Right cardiac atrium (tissue), 5 donors: ENCODE measurements around the gene DHX40. TPM values are rescaled to one million over a fixed set of nuclear protein-coding genes. Genes with fewer than 3 reads are reported as not detected.
"Not testable (repeated sequence)": the region's sequence is repeated elsewhere in the genome, so short reads cannot be mapped to it uniquely, and the experiment has no call there.

ENCODE experiments used
- ATAC-seq, 2 donors: fragments of 200-7000 bp; cut with Tn5 transposase; one replicate each; pipeline versions ENCODE4 v1.8.0 to v1.9.1; 2020; ENCODE audit warnings: moderate library complexity in 2 of 2, mild to moderate bottlenecking in 1 of 2
- DNase-seq, 3 donors: peaks; one replicate each; pipeline ENCODE4 v3.0.0-alpha.2; 2020
- H3K27ac ChIP-seq: one replicate; pipeline ENCODE4 v1.5.1; 2013; ENCODE audit warnings: mild to moderate bottlenecking, low read length, control low read depth, moderate library complexity
- H3K27me3 ChIP-seq: one replicate; pipeline ENCODE4 v1.6.1; 2013; ENCODE audit not compliant: control insufficient read depth, insufficient read depth
- H3K4me1 ChIP-seq: one replicate; pipeline ENCODE4 v1.6.1; 2013; ENCODE audit warnings: low read length; ENCODE audit not compliant: control insufficient read depth, insufficient read depth
- H3K4me3 ChIP-seq: one replicate; pipeline ENCODE4 v1.5.1; 2013; ENCODE audit warnings: low read length, control low read depth
- H3K9me3 ChIP-seq: one replicate; pipeline ENCODE4 v1.6.1; 2013; ENCODE audit warnings: low read length; ENCODE audit not compliant: control insufficient read depth
- WGBS: extraction: QIAGEN DNeasy Blood & Tissue Kit; methylation state at CpG from one replicate; pipeline ENCODE4 v1.1.7; 2013; 5-methylcytosine and 5-hydroxymethylcytosine counted together
- intact Hi-C, 4 donors: fragments of 100-400 bp; cut with DNase I; formaldehyde crosslinking; loops; one replicate each; pipeline versions ENCODE4 v1.11.0 to v1.14.0; 2022 to 2023
- polyA plus RNA-seq: library from polyadenylated mRNA; stranded (reverse); fragments of 200-250 nt; gene quantifications from one replicate; pipeline ENCODE4 v1.2.3, GENCODE V29; 2013
- total RNA-seq, 4 donors: library from RNA; stranded (reverse); fragmentation: NEBNext Ultra II Directional; extraction: Animal tissue kit (Norgen Biotek cat#: 25700); gene quantifications; one replicate each; pipeline ENCODE4 v1.2.1, GENCODE V29; 2021
- donor health status: healthy with polysubstance abuse.
- donor health status: DM: no; HTN: yes; CAD: no.
- donor health status: DM: no; HTN: no; CAD: no.
- donor health status: DM: no; HTN: yes; CAD: no; lungs with severe emphysema.
- donor health status: DM: yes; HTN: yes; CAD: no.

Gene DHX40
- total and polyA plus RNA-seq, 5 donors, result 8.0 to 21.7 (median 17.8) TPM

- WGBS, result 76% methylated on average over 2 of the region's 2 CpGs
- Histone ChIP-seq H3K4me3 (no peak overlapping the region), H3K4me1 (peaks cover 3% of the 10 kb centered on the region), H3K9me3 (no peaks in the 10 kb centered on the region), H3K27ac (no peak overlapping the region), H3K27me3 (no peaks in the 10 kb centered on the region)
- no peak for ATAC-seq
- intact Hi-C loops, result no loop called here
- no peak for DNase-seq
These were observed 4.4 kb upstream of the DHX40 start for GRCh38 chr17:59561042-59561441.

- intact Hi-C loops, result no loop called here
- H3K27ac ChIP-seq, result no peak overlapping the region
- peaks cover 3% of the 10 kb centered on the region for H3K4me1 ChIP-seq
- H3K9me3 ChIP-seq, result no peaks in the 10 kb centered on the region
- ATAC-seq, result peak; percentile 80 to 87
- H3K4me3 ChIP-seq, result peak overlapping the region; percentile 96
- DNase-seq, result peak; percentile 30 to 72 (median 65)
- under 1% methylated on average over 9 of the region's 9 CpGs for WGBS
- H3K27me3 ChIP-seq, result no peaks in the 10 kb centered on the region
These were observed 532 bp downstream of the DHX40 start for GRCh38 chr17:59565959-59566324.

GRCh38 chr17:59569151-59569550, 3.7 kb downstream of the DHX40 start:
- H3K4me3 ChIP-seq, H3K4me1 ChIP-seq, ATAC-seq, H3K27me3 ChIP-seq, H3K9me3 ChIP-seq, intact Hi-C loops, DNase-seq, H3K27ac ChIP-seq: not testable (repeated sequence)
- WGBS, result 99% methylated on average over 5 of the region's 5 CpGs

GRCh38 chr17:59572301-59572924, 7.0 kb downstream of the DHX40 start:
- H3K9me3 ChIP-seq, result no peaks in the 10 kb centered on the region
- DNase-seq (no peak), ATAC-seq (no peak)
- intact Hi-C loops, result no loop called here
- H3K27ac ChIP-seq, result no peak overlapping the region
- H3K4me3 ChIP-seq, result no peak overlapping the region
- H3K27me3 ChIP-seq, result no peaks in the 10 kb centered on the region
- H3K4me1 ChIP-seq, result no peaks in the 10 kb centered on the region
- 94% methylated on average over 10 of the region's 10 CpGs for WGBS

- H3K4me3 ChIP-seq, intact Hi-C loops, H3K9me3 ChIP-seq, H3K4me1 ChIP-seq, ATAC-seq, H3K27ac ChIP-seq, H3K27me3 ChIP-seq, DNase-seq: not testable (repeated sequence)
- no CpG with 5 or more reads among the region's 1 CpG for WGBS
These were observed 18.8 kb downstream of the DHX40 start for GRCh38 chr17:59584168-59584567.

- DNase-seq, result no peak
- H3K27me3 ChIP-seq, result no peaks in the 10 kb centered on the region
- intact Hi-C loops, result no loop called here
- H3K4me1 ChIP-seq, result no peaks in the 10 kb centered on the region
- H3K4me3 ChIP-seq, result no peak overlapping the region
- no peaks in the 10 kb centered on the region for H3K9me3 ChIP-seq
- H3K27ac ChIP-seq, result no peak overlapping the region
- ATAC-seq, result no peak
These were observed 34.8 kb downstream of the DHX40 start for GRCh38 chr17:59600169-59600568.

- Histone ChIP-seq H3K27ac (no peak overlapping the region), H3K9me3 (no peaks in the 10 kb centered on the region), H3K4me3 (no peak overlapping the region), H3K4me1 (no peaks in the 10 kb centered on the region), H3K27me3 (no peaks in the 10 kb centered on the region)
- no peak for ATAC-seq
- intact Hi-C loops, result no loop called here
- WGBS, result 97% methylated on average over 2 of the region's 2 CpGs
- no peak for DNase-seq
These were observed 35.7 kb downstream of the DHX40 start for GRCh38 chr17:59601130-59601529.

GRCh38 chr17:59607061-59607460, 41.7 kb downstream of the DHX40 start:
- intact Hi-C loops, result no loop called here
- H3K9me3 ChIP-seq, result no peaks in the 10 kb centered on the region
- no peak for DNase-seq
- WGBS, result 68% methylated on average over 3 of the region's 3 CpGs
- H3K4me3 ChIP-seq, result no peak overlapping the region
- no peaks in the 10 kb centered on the region for H3K4me1 ChIP-seq
- ATAC-seq, result no peak
- no peaks in the 10 kb centered on the region for H3K27me3 ChIP-seq
- no peak overlapping the region for H3K27ac ChIP-seq

- 88% methylated on average over 5 of the region's 5 CpGs for WGBS
- no peak for ATAC-seq
- DNase-seq, result no peak
These were observed 42.5 kb downstream of the DHX40 start for GRCh38 chr17:59607817-59608403.

GRCh38 chr17:59611503-59611902, 46.1 kb downstream of the DHX40 start:
- H3K4me1 ChIP-seq, result no peaks in the 10 kb centered on the region

More at GRCh38 chr17:59607817-59608403, 42.5 kb downstream of the DHX40 start:
- no peaks in the 10 kb centered on the region for H3K4me1 ChIP-seq
- H3K4me3 ChIP-seq, result no peak overlapping the region
- H3K27me3 ChIP-seq, result no peaks in the 10 kb centered on the region
- H3K9me3 ChIP-seq, result no peaks in the 10 kb centered on the region
- H3K27ac ChIP-seq, result no peak overlapping the region
- intact Hi-C loops, result no loop called here

GRCh38 chr17:59616253-59616920, 51.0 kb downstream of the DHX40 start:
- intact Hi-C loops, result loop anchor here in 1 of 4 donors (10.0 kb wide), 1 partner anchor 988 kb away; the partner anchor contains the start of gene PPM1D
- Histone ChIP-seq H3K9me3 (no peaks in the 10 kb centered on the region), H3K27ac (no peak overlapping the region), H3K4me3 (no peak overlapping the region), H3K27me3 (no peaks in the 10 kb centered on the region), H3K4me1 (no peaks in the 10 kb centered on the region)
- WGBS, result 82% methylated on average over 7 of the region's 7 CpGs
- ATAC-seq, result no peak
- DNase-seq, result no peak

More at GRCh38 chr17:59611503-59611902, 46.1 kb downstream of the DHX40 start:
- Histone ChIP-seq H3K27ac (no peak overlapping the region), H3K27me3 (no peaks in the 10 kb centered on the region), H3K9me3 (no peaks in the 10 kb centered on the region), H3K4me3 (no peak overlapping the region)
- ATAC-seq (no peak), DNase-seq (no peak)
- intact Hi-C loops, result loop anchor here in 1 of 4 donors (10.0 kb wide), 1 partner anchor 993 kb away; the partner anchor contains the start of gene PPM1D
